HG02763 (cell line): ENCODE data around the gene PPP3CA.
"Not testable (repeated sequence)": the region's sequence is repeated elsewhere in the genome, so short reads cannot be mapped to it uniquely, and the experiment has no call there.

Experiments
- ATAC-seq: cut with Tn5 transposase; IDR thresholded peaks from one replicate; pipeline ENCODE4 v1.9.1; 2021; ENCODE audit warnings: mild to moderate bottlenecking, moderate library complexity; ENCODE audit not compliant: unreplicated experiment

PPP3CA gene

DNA sequence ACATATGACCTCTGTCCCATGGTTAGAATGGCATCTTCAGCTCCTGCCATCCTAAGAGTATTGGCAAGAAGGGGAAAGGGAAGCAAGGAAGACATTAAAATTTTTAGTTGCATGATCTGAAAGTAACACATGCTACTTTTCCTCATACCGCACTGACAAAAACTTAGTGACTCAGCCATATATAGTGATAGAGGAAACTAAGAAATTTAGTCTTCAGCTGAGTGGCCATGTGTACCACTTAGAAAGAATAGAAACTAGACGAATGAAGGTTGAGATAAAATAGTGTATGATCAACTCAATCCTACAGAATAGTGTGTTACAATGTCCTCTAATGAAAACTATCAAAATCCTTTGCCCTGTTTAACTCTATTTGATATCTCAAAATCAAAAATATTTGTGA lies 164.1 kb downstream of the PPP3CA start:
- ATAC-seq = no peak

DNA sequence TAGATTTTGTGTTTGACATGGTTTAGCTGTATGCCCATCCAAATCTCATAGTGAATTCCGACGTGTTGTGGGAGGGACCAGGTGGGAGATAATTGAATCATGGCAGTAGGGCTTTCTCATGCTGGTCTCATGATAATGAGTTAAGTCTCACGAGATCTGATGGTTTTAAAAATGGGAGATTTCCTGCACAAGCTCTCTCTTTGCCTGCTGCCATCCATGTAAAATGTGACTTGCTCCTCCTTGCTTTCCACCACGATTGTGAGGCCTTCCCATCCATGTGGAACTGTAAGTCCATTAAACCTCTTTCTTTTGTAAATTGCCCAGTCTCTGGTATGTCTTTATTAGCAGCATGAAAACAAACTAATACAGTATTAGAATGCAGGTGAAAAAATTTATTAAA lies 164.6 kb downstream of the PPP3CA start:
- not testable (repeated sequence) for ATAC-seq

DNA sequence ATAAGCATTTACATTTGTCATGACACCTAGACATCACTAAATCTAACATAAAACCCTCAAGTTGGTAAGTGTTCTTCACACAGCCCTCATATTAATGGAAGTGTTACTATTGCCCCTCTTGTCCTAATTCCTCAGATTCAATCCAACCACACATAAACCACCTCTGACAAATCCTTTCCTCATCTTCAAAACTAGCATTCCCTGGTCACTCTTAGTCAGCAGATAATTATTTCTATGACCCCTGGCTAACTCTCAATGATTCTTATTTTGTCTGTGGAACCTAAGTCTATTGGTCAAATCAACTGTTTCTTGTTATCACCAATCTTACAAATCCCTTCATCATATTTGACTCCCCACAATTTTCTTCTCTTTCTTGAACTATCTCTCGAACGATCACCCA lies 168.6 kb downstream of the PPP3CA start:
- no peak for ATAC-seq

DNA sequence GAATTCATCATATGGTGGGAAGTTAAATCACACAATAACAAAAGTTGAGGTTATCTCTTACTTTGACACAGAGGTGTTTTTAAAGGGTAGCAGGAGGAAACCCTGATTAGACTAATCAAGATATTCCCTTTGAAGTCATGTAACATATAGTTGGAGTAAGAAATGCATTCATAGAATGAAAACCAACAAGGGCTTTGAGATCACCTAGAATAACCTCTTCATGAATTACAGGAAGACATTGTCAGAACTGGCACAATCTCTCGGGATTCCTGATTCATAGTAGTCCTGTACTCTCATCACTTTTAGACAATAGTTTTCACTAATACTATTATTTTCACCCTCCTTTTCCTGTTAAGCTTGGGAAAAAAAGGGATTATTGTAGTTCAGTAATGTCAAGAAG lies 170.2 kb downstream of the PPP3CA start:
- ATAC-seq = no peak

DNA sequence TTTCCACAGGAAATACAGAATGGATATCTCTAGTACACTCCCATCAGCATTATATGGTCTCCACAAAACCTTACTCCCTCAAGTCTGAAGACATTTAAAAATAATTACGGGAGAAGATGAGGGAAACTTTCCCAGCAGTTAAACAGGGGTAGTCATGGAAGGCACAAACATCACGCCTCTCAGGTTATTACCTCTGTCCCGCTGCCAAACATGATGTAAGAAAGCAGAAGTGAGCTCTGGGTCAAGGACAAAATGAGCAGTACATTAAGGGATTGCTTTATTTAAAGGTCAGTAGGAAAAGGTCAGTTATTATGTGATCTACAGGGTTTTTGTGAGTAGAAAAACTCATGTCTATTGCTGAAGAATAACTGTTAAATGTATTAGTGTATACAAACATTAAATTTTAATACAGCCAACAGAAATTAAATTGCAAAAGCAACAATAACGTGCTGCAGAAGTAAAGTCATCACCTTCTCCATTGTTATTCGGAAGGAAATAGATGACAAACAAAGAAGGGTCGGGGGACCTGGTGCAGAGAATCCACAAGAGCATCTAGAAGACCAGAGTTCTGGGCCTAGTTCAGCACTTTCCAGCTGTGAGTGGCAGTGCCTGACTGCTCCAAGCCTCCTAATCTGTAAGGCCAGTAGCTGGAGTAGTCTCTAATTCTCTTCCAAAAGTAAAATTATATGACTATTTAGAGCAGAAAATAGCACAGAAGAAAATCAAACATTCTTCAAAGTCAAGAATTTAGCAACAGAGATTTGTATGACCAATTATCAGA lies 171.2 kb downstream of the PPP3CA start:
- no peak for ATAC-seq

DNA sequence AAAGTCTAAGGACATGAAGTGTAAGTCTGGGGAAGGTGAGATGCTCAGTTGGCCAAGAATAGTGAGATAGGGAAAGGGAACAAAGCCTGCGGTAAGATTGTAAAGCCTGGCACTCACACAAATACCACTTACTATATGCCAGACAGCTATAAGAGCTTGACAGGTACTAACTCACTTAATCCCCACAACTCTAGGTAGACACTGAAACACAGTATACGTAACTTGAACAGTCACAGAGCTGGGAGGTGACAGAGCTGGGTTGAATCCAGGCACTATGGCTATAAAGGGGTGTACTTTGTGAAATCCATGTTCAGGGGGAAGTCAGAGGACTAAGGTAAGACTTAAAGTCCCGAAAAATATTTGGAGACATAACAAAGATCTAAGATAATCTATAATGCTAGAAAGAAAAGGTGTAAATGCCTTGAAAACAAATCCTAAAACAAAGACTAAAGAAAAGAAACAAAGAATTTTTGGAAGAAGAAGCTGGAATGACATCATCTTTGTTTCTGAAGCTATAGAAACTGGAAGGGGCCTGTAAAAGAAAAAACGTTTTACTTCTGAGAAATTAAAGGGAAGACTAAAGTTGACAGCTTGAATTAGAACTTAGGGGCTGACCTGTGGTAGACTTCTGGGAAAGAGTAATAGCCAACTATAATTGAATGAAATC lies 172.5 kb downstream of the PPP3CA start:
- no peak for ATAC-seq

DNA sequence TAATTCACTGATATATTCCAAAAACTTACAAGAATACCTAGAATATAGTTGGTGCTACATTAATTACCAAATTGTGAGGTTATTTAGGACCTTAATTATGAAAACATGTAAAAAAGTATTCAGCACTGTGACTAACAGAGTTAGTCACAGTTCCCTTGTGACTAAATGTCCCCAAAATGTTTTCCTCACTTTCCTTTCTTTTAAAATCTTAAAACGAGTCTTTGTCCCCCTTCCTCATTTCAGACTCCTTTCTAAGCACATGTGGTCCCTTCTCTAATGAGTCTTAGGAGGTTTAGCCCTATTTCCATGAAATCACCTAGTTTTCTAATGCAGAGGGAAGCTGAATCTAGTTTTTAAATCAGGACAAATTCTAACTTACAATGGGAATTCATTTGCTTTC lies 175.0 kb downstream of the PPP3CA start:
- ATAC-seq = no peak

DNA sequence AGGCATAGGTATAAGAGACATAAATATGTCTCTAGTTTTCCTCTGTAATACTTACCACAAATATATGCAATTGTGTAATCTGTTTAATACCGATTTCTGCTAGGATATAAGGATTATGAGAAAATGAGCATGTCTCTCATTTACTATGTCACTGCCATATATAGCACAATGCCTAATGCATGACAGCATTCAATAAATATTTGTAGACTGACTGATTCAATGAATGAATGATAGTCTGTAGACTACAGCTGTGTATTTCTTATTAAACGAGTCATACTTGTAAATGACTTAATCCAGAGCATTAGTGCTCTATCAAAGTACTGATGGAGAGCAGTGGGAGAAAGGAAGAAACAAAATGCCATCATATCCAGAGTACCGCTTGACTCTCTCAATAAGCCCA lies 175.6 kb downstream of the PPP3CA start:
- ATAC-seq = no peak

DNA sequence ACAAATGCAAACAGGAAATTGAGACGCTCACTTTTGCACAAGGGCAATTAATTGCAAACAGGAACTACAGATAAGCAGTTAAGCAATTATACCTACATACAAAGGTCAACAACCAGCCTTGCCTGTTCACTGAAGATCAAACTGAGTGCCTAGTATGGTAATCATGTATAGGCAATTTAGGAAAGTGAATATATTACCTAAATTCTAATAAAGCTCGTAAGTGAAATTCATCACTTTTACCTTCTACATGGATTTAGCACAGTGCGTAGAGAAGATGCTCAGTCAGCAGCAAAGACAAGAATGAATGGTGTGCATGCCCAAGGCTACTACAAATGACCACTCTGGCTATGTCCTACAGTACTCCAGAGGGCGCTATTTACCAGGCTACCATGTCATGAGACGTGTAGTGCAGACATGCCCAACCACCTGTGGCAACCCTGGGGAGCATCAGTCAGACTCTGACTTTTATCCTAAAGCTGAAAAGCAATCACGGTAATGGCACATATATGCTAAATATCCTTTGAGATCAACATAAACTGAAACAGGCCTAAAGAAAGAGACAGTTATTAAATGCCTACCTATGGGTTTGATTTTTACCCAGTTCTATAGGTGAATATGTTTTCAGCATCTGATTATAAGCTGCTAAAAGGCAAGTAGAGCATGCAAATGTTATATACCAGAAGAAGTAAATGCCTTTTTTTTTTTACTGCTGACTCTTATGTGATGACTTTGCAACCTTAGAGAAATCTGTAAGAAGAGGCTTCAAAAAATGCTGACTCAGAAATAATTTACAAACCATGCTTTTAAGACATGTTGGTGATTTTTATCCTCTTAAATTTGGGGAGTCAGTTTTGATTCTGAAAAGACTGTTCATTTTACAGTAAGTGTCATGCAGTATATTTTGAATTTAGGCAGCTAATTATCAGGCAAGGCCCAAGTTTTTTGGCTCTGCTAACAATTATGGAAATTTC lies 178.0 kb downstream of the PPP3CA start:
- peak; percentile 100 for ATAC-seq

DNA sequence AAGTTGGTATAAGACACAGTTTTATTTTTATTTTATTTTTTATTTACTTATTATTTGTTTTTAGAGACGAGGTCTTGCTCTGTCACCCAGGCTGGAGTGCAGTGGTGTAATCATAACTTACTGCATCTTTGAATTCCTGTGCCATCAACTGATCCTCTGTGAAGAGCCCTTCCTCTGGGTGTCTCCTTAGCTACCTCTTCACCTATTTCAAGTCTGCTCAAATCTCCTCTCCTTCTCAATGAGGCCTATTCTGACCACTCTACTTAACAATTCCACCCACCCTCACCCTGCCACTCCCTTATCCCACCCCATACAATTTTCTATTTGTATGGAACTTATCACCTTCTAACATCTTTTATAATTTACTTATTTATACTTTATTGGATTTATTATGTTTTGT lies 183.4 kb downstream of the PPP3CA start:
- ATAC-seq = no peak

DNA sequence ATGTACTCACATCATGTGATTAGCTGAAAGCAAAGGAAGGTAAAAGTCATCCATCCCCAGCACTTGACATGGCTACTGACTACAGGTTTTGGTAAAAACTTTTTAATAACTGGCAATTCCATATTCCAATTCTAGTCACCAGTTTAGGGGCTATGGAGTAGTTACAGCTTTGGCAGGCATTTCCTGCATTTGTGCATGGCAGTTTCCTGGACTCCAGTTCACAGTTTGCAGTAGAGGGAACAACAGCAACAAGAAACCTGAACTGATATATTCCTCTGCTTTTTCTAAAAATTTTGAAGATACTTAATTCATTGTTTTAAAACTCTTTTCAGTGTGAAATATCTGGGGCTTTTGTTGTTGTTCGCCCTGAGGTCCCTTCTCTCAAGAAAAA lies 184.3 kb downstream of the PPP3CA start:
- ATAC-seq = no peak

DNA sequence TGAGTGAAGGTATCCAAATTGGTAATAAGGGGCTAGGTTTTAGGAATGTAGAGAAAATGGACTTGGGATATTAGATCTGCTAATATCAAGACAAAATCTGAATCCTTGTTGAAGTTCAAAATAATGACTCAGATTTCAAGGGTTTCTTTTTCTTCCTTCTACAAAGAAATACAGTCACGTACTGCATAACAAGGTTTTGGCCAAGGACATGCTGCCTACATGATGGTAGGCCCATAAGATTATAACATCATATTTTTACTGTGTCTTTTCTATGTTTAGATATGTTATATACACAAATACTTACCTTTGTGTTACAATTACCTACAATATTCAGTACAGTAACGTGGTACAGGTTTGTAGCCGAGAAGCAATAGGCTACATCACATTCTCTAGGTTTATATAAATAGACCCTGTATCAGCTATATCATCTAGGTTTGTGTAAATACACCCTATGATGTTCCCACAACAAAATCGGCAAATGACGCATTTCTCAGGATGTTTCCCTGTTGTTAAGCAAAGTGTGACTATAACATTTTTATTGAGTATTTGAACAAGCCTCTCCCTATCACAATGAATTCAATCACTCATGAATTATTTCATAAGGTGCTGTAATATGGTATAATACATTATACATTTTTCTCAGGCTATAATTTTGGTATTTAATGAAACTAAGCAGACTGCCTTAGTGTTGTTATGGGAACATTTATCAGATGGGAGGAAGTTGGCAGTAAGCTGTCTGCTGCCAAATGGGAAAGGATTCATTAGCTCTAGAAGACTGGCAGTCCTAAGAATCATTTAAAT lies 186.3 kb downstream of the PPP3CA start:
- no peak for ATAC-seq

DNA sequence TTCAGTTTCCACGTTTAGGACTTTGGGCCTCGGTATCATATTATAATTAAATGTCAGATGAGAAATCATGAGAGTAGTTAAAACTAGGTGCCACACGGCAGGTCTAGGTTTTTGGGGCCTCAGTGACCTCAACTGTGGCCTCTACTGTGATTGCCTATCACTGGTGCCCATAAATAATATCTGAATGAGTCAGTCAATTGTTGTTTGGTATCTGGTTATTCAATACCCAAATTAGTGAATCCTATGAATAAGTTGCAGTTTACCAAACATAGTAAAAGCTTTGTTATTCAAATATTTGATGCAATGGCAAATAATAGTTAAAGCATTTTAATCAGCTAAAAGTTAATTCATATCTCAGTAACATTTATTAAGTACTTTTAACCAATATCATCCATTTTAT lies 188.8 kb downstream of the PPP3CA start:
- no peak for ATAC-seq

DNA sequence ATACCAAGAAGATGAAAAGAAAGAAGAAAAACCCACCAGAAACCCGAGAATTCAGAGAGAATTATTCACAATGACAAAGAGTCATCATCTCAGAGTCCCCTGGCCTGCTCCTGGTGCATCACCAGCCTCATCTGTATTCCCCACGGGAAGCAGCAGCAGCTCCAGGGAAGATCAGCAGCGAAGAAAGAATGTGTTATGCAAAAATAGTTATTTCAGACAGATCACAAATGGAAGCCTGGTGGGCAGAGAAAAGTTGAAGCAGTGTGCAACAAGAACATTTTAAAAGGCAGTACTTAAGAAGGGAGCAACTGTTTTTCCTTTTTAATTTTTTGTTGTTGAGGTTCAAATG lies 189.2 kb downstream of the PPP3CA start:
- ATAC-seq = no peak

DNA sequence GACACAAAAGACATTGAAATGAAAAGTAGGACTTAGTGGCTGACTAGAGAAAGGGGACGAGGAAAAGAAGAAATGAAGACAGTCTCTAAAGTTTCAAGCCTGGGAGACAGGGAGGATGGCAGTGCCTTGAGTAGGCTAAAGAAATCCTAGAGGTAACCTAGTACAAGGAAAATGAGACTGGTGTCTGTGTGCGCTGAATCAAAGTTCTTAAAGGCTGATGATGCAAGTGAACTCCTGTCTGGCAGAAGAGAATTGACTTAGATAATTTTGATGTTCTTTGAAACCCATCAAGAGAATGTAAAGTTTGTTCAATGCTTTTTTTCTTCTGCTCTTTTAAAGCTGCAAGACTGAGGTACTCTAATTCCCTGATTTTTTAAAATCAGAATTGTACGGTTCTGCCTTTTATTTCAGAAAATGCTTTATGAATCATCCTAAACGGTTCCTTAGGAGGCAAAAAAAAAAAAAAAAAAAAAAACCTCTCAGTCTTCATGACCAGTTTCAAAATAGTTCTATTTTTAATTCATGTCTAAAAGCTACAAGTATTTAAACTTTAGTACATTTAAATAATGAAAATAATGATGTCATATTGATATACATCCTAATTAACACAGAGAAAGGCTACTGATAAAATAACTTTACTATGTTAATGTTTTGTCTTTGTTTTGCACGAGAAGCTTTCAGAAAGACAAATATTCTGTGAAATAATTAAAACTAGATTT lies 189.8 kb downstream of the PPP3CA start:
- no peak for ATAC-seq

DNA sequence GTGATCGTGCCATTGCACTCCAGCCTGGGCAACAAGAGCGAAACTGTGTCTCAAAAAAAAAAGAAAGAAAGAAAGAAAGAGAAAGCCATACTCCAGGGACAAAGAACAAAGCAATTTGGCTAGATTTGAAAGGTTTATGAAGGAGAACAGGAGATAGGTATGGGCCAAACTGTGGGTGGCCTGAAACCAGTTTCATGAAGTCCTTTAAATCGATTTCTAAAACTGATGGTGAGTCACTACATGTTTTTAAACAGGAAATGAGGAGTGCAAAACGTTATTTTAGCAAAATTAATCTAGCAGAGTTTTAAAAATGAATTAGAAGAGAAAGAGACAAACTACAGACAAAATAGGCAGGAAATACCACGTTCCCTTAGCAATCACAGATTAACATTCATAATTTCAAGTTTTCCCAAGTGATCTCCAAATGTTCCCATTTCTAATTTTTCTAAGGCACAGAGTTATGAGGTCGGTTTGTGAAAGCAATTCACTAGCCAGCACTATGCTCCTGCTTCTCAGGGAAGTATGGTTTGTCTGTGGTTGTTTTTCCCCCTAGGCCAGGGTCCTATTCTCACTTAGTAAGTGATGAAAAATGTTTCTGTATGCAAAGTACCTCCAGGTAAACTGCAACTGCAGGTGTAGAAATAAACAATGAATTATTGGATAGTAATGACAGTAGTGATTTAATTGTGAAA lies 190.6 kb downstream of the PPP3CA start:
- ATAC-seq = no peak

DNA sequence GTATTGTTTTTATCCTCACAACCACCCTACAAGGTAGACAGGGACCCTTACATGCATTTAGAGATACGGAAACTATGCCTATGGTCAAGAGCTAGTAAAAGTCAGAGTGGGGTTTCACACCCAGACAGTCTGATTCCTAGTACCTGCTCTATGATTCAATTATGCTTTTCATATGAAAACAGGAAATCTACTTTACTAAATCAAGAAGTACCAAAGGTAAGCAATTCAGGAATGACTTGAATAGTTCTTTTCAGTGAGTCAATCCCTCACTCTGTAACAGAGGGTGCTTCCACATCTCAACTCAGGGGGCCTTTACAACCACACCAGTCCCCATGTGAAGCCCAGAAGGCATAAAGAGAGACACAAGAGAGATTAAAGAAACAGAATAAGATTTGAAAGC lies 191.4 kb downstream of the PPP3CA start:
- ATAC-seq = no peak

DNA sequence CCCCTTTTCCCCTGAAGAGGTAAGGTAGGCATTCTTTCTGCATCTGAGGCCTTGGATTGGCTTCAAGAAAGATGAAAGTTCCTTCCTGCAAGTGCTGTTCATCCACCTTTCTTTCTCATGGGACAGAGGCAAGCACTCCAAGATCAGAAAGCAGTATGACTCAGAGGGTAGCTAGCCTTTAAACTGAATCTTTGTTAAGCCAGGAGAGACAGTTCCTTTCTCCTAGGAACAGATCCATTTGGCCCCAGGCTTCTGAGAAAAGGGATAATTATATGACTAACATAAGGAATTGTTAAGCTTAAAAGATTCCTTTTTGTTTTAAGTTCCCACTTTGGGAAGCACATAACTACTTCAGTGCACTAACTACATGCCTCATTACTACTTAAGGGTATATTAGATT lies 192.0 kb downstream of the PPP3CA start:
- ATAC-seq = no peak

DNA sequence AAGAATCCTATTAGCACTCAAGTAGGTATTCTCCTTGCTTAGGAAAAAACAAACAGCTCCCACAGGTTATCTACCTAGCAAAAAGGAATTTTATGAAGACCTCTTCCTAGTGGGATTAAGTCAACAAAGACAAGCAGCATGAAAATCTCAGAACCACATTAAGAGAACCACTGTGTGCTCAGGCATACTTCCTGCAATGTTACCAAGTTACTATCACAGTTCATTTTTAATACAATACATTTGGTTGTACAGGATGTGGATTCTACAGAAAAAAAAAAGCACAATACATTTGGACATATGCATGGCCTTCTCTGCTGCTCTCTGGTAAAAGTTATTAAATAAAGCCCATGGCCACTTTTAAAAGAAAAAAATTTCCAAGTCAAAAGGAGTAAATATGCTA lies 193.7 kb downstream of the PPP3CA start:
- ATAC-seq = no peak

DNA sequence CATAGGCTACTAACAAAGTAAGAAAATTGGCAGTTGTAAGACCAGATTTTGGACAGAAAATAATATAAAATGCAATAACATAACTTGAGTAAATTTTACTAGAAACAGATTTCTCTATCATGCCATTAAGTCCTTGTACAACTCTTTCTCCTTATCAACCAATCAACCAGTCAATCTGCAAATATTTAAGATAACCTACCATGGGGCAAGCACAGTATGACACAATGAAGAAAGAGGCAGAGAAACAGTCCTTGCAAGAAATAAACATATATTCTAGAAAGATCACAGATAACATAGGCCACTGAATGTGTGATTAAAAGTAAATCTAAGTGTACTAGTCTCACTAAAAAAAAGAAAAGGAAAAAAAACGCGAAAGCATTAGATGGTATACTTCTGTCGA lies 194.8 kb downstream of the PPP3CA start:
- no peak for ATAC-seq
